Smooth muscle cell (in vitro differentiated cells): ENCODE measurements around the gene AP1G1. TPM values are rescaled to one million over a fixed set of nuclear protein-coding genes. Genes with fewer than 3 reads are reported as not detected.
A peak's percentile ranks its signal among the peaks of the same experiment; 100 is the strongest.

Experiments used
- DNase-seq: peaks from one replicate; lab custom pipeline; 2025; ENCODE audit not compliant: unreplicated experiment; lab: John Stamatoyannopoulos, UW
- H2AFZ ChIP-seq: fragments of 200-600 bp; sonication (generic); 2 replicates; pipeline ENCODE4 v1.6.0; 2016; ENCODE audit warnings: antibody characterized with exemption, low read depth, mild to moderate bottlenecking
- H3F3A ChIP-seq: fragments of 200-600 bp; sonication (generic); 2 replicates; pipeline ENCODE4 v1.6.0; 2017; ENCODE audit warnings: antibody characterized with exemption, low read depth
- H3K27ac ChIP-seq: fragments of 200-600 bp; sonication (generic); 2 replicates; pipeline ENCODE4 v1.5.1; 2016; ENCODE audit warnings: low read depth, mild to moderate bottlenecking
- H3K27me3 ChIP-seq: fragments of 200-600 bp; sonication (generic); 2 replicates; pipeline ENCODE4 v1.6.1; 2016; ENCODE audit warnings: low read depth, mild to moderate bottlenecking
- H3K36me3 ChIP-seq: fragments of 200-600 bp; sonication (generic); 2 replicates; pipeline ENCODE4 v1.5.1; 2016; ENCODE audit warnings: low read depth
- H3K4me1 ChIP-seq: fragments of 200-600 bp; sonication (generic); 2 replicates; pipeline ENCODE4 v1.5.1; 2016; ENCODE audit warnings: low read depth
- H3K4me2 ChIP-seq: fragments of 200-600 bp; sonication (generic); 2 replicates; pipeline ENCODE4 v1.6.0; 2016; ENCODE audit warnings: mild to moderate bottlenecking
- H3K4me3 ChIP-seq: fragments of 200-600 bp; sonication (generic); 2 replicates; pipeline ENCODE4 v1.5.1; 2016; ENCODE audit warnings: mild to moderate bottlenecking
- H3K79me2 ChIP-seq: fragments of 200-600 bp; sonication (generic); 2 replicates; pipeline ENCODE4 v1.6.0; 2016; ENCODE audit warnings: low read depth, mild to moderate bottlenecking
- H3K9ac ChIP-seq: fragments of 200-600 bp; sonication (generic); 2 replicates; pipeline ENCODE4 v1.6.0; 2016; ENCODE audit warnings: low read depth
- H3K9me3 ChIP-seq: fragments of 200-600 bp; sonication (generic); replicated peaks from 2 replicates; pipeline ENCODE4 v1.5.1; 2016; ENCODE audit warnings: low read depth
- H4K20me1 ChIP-seq: fragments of 200-600 bp; sonication (generic); 2 replicates; pipeline ENCODE4 v1.6.0; 2016; ENCODE audit warnings: low read depth
- WGBS: methylation state at CpG from one replicate; pipeline ENCODE4 v1.1.7; 2016; ENCODE audit warnings: low lambda C conversion rate; 5-methylcytosine and 5-hydroxymethylcytosine counted together
- polyA plus RNA-seq: library from polyadenylated mRNA; unstranded; fragments of >200 nt; fragmentation: Nextera tagmentation; extraction: Ambion mirVana; gene quantifications from 2 replicates; pipeline ENCODE4 v1.2.1, GENCODE V29; 2016
- total RNA-seq: library from RNA; depleted of rRNA; stranded (reverse); fragments of >200 nt; gene quantifications from 2 replicates; pipeline ENCODE4 v1.2.3, GENCODE V29; 2014
- TF ChIP-seq, protein P1 (sequence below): fragments of 200-600 bp; sonication (generic); IDR thresholded peaks from 2 replicates; pipeline ENCODE4 v1.5.1; 2017; ENCODE audit warnings: borderline replicate concordance, mild to moderate bottlenecking, antibody characterized with exemption; ENCODE audit not compliant: insufficient read depth, poor library complexity, severe bottlenecking

Gene AP1G1
- total and polyA plus RNA-seq, 2 experiments from 2014 or later = 17.1 to 84.4 TPM

DNA sequence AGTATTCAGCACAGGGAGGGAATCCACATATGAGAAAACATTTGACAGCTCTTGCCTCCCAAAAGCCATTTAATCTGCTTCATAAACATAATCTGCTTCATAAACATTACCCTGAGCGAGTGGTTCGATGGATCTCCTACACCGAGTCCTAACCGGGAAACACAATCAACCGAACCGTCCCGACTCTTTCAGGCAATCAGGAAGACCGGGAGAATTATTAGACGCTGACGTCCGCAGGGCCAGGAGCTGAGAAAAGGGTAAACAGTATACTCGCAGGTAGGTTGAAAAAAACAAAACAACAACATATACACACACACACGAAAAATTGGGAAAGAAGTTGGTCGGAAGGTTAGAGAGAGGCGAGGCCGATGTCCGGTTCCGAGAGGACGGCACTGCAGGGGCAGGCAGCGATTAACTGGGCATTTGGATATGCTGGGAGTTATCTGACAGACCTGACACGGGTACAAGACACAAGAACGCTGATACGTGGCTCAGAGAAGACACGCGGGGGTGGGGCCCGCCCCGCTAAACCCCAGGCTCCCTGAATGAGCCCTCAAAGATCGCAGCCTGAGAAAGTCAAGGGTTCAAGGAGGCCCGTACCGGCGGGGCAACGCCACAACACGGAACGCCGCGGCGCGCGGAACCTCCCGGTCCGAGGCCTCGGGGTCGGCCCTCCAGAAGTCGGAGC lies 585 bp downstream of the AP1G1 start:
- Histone ChIP-seq H3K9me3 (no peaks in the 10 kb centered on the region), H2AFZ (no peak overlapping the region), H4K20me1 (peaks cover 51% of the 10 kb centered on the region), H3K27me3 (no peaks in the 10 kb centered on the region), H3K4me1 (peaks cover 17% of the 10 kb centered on the region), H3K36me3 (no peaks in the 10 kb centered on the region), H3K4me3 (peak overlapping the region; percentile 88), H3K9ac (peak overlapping the region; percentile 98), H3K27ac (peak overlapping the region; percentile 96), H3F3A (no peaks in the 10 kb centered on the region), H3K79me2 (peaks cover 55% of the 10 kb centered on the region), H3K4me2 (peak overlapping the region; percentile 92)
- DNase-seq = no peak
- 1% methylated on average over 44 of the region's 44 CpGs for WGBS
- TF ChIP-seq, protein P1, sequence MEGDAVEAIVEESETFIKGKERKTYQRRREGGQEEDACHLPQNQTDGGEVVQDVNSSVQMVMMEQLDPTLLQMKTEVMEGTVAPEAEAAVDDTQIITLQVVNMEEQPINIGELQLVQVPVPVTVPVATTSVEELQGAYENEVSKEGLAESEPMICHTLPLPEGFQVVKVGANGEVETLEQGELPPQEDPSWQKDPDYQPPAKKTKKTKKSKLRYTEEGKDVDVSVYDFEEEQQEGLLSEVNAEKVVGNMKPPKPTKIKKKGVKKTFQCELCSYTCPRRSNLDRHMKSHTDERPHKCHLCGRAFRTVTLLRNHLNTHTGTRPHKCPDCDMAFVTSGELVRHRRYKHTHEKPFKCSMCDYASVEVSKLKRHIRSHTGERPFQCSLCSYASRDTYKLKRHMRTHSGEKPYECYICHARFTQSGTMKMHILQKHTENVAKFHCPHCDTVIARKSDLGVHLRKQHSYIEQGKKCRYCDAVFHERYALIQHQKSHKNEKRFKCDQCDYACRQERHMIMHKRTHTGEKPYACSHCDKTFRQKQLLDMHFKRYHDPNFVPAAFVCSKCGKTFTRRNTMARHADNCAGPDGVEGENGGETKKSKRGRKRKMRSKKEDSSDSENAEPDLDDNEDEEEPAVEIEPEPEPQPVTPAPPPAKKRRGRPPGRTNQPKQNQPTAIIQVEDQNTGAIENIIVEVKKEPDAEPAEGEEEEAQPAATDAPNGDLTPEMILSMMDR = no peak

DNA sequence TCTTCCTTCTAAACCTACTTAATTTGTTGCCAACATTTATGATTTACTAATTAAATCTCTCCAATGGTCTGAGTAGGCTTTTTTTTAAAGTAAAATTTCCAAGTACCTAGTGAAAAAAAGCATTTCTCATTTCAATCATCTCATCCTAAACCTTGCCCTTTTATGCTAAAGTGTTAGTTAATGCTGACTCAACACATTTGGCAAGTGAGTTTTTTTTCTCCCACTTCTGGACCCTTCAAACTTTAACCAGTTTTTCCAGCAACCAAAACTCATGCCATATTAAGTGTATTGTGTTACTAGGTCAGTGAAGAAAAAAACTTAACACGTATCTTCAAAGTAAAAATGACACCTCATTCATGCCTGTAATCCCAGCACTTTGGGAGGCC lies 5.3 kb downstream of the AP1G1 start:
- H4K20me1 ChIP-seq = peaks cover 99% of the 10 kb centered on the region

DNA sequence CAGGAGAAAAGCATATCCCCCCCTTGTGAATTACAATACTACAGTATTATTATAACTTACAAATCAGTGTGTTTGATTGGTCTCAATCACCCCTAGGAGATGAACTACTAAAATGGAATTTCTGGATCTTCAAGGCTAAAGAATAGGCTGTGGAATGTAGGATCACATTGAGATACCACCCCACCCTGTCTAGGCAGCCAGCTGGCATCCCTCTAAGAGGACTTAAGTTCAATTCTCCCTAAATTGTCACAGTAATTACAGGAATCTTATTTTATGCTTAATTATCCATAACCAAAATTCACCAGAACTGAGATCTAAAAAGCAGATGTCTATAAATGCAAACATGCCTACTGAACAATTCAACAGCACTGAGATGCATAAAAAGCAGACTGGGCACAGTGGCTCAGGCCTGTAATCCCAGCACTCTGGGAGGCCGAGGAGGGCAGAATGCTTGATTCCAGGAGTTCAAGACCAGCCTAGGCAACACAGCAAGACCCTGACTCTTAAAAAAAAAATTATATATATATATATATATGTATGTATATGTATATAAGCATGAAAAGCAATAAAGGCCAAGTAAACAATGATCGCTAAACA lies 12.0 kb downstream of the AP1G1 start:
- Histone ChIP-seq H3K27ac (no peak overlapping the region), H3K9me3 (no peaks in the 10 kb centered on the region), H3K79me2 (peaks cover 100% of the 10 kb centered on the region), H3K4me2 (no peak overlapping the region), H2AFZ (no peak overlapping the region), H3K27me3 (no peaks in the 10 kb centered on the region), H3F3A (no peaks in the 10 kb centered on the region), H3K4me3 (no peak overlapping the region), H3K36me3 (no peaks in the 10 kb centered on the region), H4K20me1 (peaks cover 100% of the 10 kb centered on the region), H3K4me1 (no peaks in the 10 kb centered on the region), H3K9ac (no peak overlapping the region)
- no peak for DNase-seq
- TF ChIP-seq, protein P1 = no peak
- 97% methylated on average over 2 of the region's 2 CpGs for WGBS

More for the DNA sequence above, 5.3 kb downstream of the AP1G1 start:
- no peaks in the 10 kb centered on the region for H3K36me3 ChIP-seq
- H3K9ac ChIP-seq = no peak overlapping the region
- no peak overlapping the region for H3K27ac ChIP-seq
- no peak for DNase-seq
- 96% methylated on average over 1 of the region's 1 CpG for WGBS
- H3K4me2 ChIP-seq = no peak overlapping the region
- H3F3A ChIP-seq = no peaks in the 10 kb centered on the region
- peaks cover 100% of the 10 kb centered on the region for H3K79me2 ChIP-seq
- no peak overlapping the region for H2AFZ ChIP-seq
- no peaks in the 10 kb centered on the region for H3K9me3 ChIP-seq
- peaks cover 17% of the 10 kb centered on the region for H3K4me1 ChIP-seq
- H3K27me3 ChIP-seq = no peaks in the 10 kb centered on the region
- TF ChIP-seq, protein P1 = no peak
- no peak overlapping the region for H3K4me3 ChIP-seq
